Naive B cell (primary cell): ENCODE results near the gene KIFC1. TPM values are rescaled to one million over a fixed set of nuclear protein-coding genes. Genes with fewer than 3 reads are reported as not detected.

Experiments used
- ATAC-seq, 2 donors: fragments of 150-1000 bp; cut with Tn5 transposase; 2 replicates each; pipeline ENCODE4 v1.10.0; 2021; ENCODE audit warnings: low read depth in 2 of 2, mild to moderate bottlenecking in 2 of 2, moderate library complexity in 2 of 2
- DNase-seq: peaks from one replicate; pipeline ENCODE4 v3.0.0; 2022
- H3K27ac Mint-ChIP-seq, 6 donors: one replicate each; pipeline ENCODE4 v1.8.0; 2020 to 2022; ENCODE audit warnings: mild to moderate bottlenecking in 6 of 6, mixed read lengths in 6 of 6, moderate library complexity in 5 of 6, inconsistent platforms in 2 of 6
- H3K27me3 Mint-ChIP-seq, 3 donors: one replicate each; pipeline ENCODE4 v1.8.0; 2021 to 2022; ENCODE audit warnings: mixed read lengths in 3 of 3, mild to moderate bottlenecking in 1 of 3
- H3K36me3 Mint-ChIP-seq, 2 donors: one replicate each; pipeline ENCODE4 v1.8.0; 2020 to 2022; ENCODE audit warnings: mixed read lengths in 2 of 2, inconsistent platforms in 1 of 2, mild to moderate bottlenecking in 1 of 2
- H3K4me1 Mint-ChIP-seq, 3 donors: one replicate each; pipeline ENCODE4 v1.8.0; 2020 to 2022; ENCODE audit warnings: mixed read lengths in 3 of 3, inconsistent platforms in 1 of 3, mild to moderate bottlenecking in 1 of 3, moderate library complexity in 1 of 3
- H3K4me3 Mint-ChIP-seq, 8 donors: one replicate each; pipeline ENCODE4 v1.8.0; 2020 to 2022; ENCODE audit warnings: mild to moderate bottlenecking in 8 of 8, mixed read lengths in 8 of 8, moderate library complexity in 8 of 8, inconsistent platforms in 2 of 8
- H3K9me3 Mint-ChIP-seq, 7 donors: one replicate each; pipeline ENCODE4 v1.8.0; 2020 to 2022; ENCODE audit warnings: mixed read lengths in 7 of 7, mild to moderate bottlenecking in 5 of 7, inconsistent platforms in 2 of 7, moderate library complexity in 1 of 7
- polyA plus RNA-seq, 6 donors: library from polyadenylated mRNA; unstranded; fragments of 300-500 nt; fragmentation: Illumina TruSeq; gene quantifications; one replicate each; pipeline ENCODE4 v1.2.3, GENCODE V29; 2021; ENCODE audit warnings: low read depth in 6 of 6

KIFC1 gene
- polyA plus RNA-seq, 6 donors from 2014 or later: 0.36 to 0.45 (median 0.36) TPM; not detected in 3

GRCh38 chr6:33407132-33407718, 15.6 kb downstream of the KIFC1 start:
- H3K4me3 Mint-ChIP-seq: peak overlapping the region in 1 of 8 donors; percentile 21
- no peak for DNase-seq

GRCh38 chr6:33410050-33410710, 18.6 kb downstream of the KIFC1 start:
- peak overlapping the region; percentile 98 to 99 (median 99) for H3K27ac Mint-ChIP-seq
- peak overlapping the region; percentile 80 to 96 (median 90) for H3K4me3 Mint-ChIP-seq
- no peaks in the 10 kb centered on the region for H3K27me3 Mint-ChIP-seq
- peaks cover 44 to 51% (median 47%) of the 10 kb centered on the region in 3 donors for H3K4me1 Mint-ChIP-seq
- ATAC-seq (peak; percentile 76 to 77), DNase-seq (peak; percentile 97)
- peaks cover 0 to 20% of the 10 kb centered on the region in 2 donors for H3K36me3 Mint-ChIP-seq
- no peaks in the 10 kb centered on the region for H3K9me3 Mint-ChIP-seq

More at GRCh38 chr6:33407132-33407718, 15.6 kb downstream of the KIFC1 start:
- Mint-ChIP-seq H3K27me3 (no peaks in the 10 kb centered on the region), H3K9me3 (no peaks in the 10 kb centered on the region), H3K36me3 (no peaks in the 10 kb centered on the region), H3K27ac (no peak overlapping the region), H3K4me1 (peaks cover 17 to 22% (median 18%) of the 10 kb centered on the region in 3 donors)
- no peak for ATAC-seq

GRCh38 chr6:33410711-33411631, 19.3 kb downstream of the KIFC1 start, which contains the start of gene PHF1:
PHF1 (plus strand) TSS chr6:33411014; CDS start chr6:33412264, 1,250 bp downstream.
- DNase-seq (no peak), ATAC-seq (peak; percentile 64 to 68)
- H3K27me3 Mint-ChIP-seq: no peaks in the 10 kb centered on the region
- peak within 1 kb of the TSS; percentile 80 to 96 (median 90) for H3K4me3 Mint-ChIP-seq
- H3K9me3 Mint-ChIP-seq: no peaks in the 10 kb centered on the region
- peak within 1 kb of the TSS; percentile 98 to 99 (median 99) for H3K27ac Mint-ChIP-seq
- peaks cover 51 to 57% (median 55%) of the 10 kb centered on the region in 3 donors for H3K4me1 Mint-ChIP-seq
- H3K36me3 Mint-ChIP-seq: peaks cover 0 to 28% of the 10 kb centered on the region in 2 donors

GRCh38 chr6:33411632-33412005, 20.0 kb downstream of the KIFC1 start:
- ATAC-seq: no peak
- Mint-ChIP-seq H3K4me3 (peak overlapping the region; percentile 80 to 94 (median 88)), H3K27me3 (no peaks in the 10 kb centered on the region), H3K4me1 (peaks cover 58 to 64% (median 62%) of the 10 kb centered on the region in 3 donors), H3K36me3 (peaks cover 0 to 32% of the 10 kb centered on the region in 2 donors), H3K27ac (peak overlapping the region; percentile 60 to 99 (median 96)), H3K9me3 (no peaks in the 10 kb centered on the region)
- DNase-seq: no peak

GRCh38 chr6:33412140-33413009, 20.8 kb downstream of the KIFC1 start:
- Mint-ChIP-seq H3K9me3 (no peaks in the 10 kb centered on the region), H3K36me3 (peaks cover 0 to 32% of the 10 kb centered on the region in 2 donors), H3K27me3 (no peaks in the 10 kb centered on the region), H3K4me1 (peaks cover 65 to 71% (median 69%) of the 10 kb centered on the region in 3 donors), H3K4me3 (peak overlapping the region; percentile 80 to 94 (median 88)), H3K27ac (peak overlapping the region; percentile 53 to 99 (median 94))
- ATAC-seq (no peak), DNase-seq (no peak)

GRCh38 chr6:33413241-33414120, 21.9 kb downstream of the KIFC1 start:
- H3K27ac Mint-ChIP-seq: peak overlapping the region in 5 of 6 donors; percentile 88 to 99 (median 90)
- H3K27me3 Mint-ChIP-seq: peaks cover 0 to 4% (median 3%) of the 10 kb centered on the region in 3 donors
- H3K9me3 Mint-ChIP-seq: no peaks in the 10 kb centered on the region
- H3K4me1 Mint-ChIP-seq: peaks cover 71 to 81% (median 75%) of the 10 kb centered on the region in 3 donors
- peak overlapping the region; percentile 58 to 94 (median 77) for H3K4me3 Mint-ChIP-seq
- ATAC-seq: no peak
- H3K36me3 Mint-ChIP-seq: peaks cover 0 to 36% of the 10 kb centered on the region in 2 donors
- DNase-seq: no peak

- Mint-ChIP-seq H3K4me3 (peak overlapping the region in 7 of 8 donors; percentile 19 to 89 (median 68)), H3K27ac (peak overlapping the region in 5 of 6 donors; percentile 85 to 99 (median 94)), H3K4me1 (peaks cover 69 to 83% (median 71%) of the 10 kb centered on the region in 3 donors), H3K36me3 (peaks cover 0 to 38% of the 10 kb centered on the region in 2 donors), H3K9me3 (no peaks in the 10 kb centered on the region), H3K27me3 (peaks cover 0 to 4% (median 4%) of the 10 kb centered on the region in 3 donors)
- no peak for ATAC-seq
- peak; percentile 59 for DNase-seq
Observed at GRCh38 chr6:33414592-33415271, 23.1 kb downstream of the KIFC1 start.

- Mint-ChIP-seq H3K4me3 (peak overlapping the region in 7 of 8 donors; percentile 23 to 89 (median 53)), H3K27me3 (peaks cover 2 to 4% (median 4%) of the 10 kb centered on the region in 3 donors), H3K36me3 (peaks cover 0 to 38% of the 10 kb centered on the region in 2 donors), H3K9me3 (no peaks in the 10 kb centered on the region), H3K27ac (peak overlapping the region in 5 of 6 donors; percentile 27 to 99 (median 98)), H3K4me1 (peaks cover 64 to 82% (median 67%) of the 10 kb centered on the region in 3 donors)
- ATAC-seq (no peak), DNase-seq (no peak)
Observed at GRCh38 chr6:33415831-33416230, 24.2 kb downstream of the KIFC1 start.

- H3K4me3 Mint-ChIP-seq: peak overlapping the region; percentile 84 to 95 (median 92)
- H3K4me1 Mint-ChIP-seq: peaks cover 61 to 79% (median 62%) of the 10 kb centered on the region in 3 donors
- ATAC-seq (no peak), DNase-seq (no peak)
- H3K9me3 Mint-ChIP-seq: no peaks in the 10 kb centered on the region
- H3K27me3 Mint-ChIP-seq: peaks cover 4 to 10% (median 8%) of the 10 kb centered on the region in 3 donors
- peak overlapping the region; percentile 69 to 99 (median 98) for H3K27ac Mint-ChIP-seq
- H3K36me3 Mint-ChIP-seq: peaks cover 0 to 38% of the 10 kb centered on the region in 2 donors
Observed at GRCh38 chr6:33416386-33417127, 24.9 kb downstream of the KIFC1 start.

- peaks cover 4 to 12% (median 8%) of the 10 kb centered on the region in 3 donors for H3K27me3 Mint-ChIP-seq
- H3K4me3 Mint-ChIP-seq: peak overlapping the region; percentile 84 to 95 (median 92)
- ATAC-seq (no peak), DNase-seq (no peak)
- peaks cover 57 to 73% (median 59%) of the 10 kb centered on the region in 3 donors for H3K4me1 Mint-ChIP-seq
- peaks cover 0 to 38% of the 10 kb centered on the region in 2 donors for H3K36me3 Mint-ChIP-seq
- peak overlapping the region; percentile 98 to 99 (median 98) for H3K27ac Mint-ChIP-seq
- no peaks in the 10 kb centered on the region for H3K9me3 Mint-ChIP-seq
Observed at GRCh38 chr6:33417128-33417902, 25.7 kb downstream of the KIFC1 start.
